KG1 (cell line): ENCODE data around the gene RCVRN.

Experiments
- DNase-seq: peaks from one replicate; lab custom pipeline; 2025; lab: John Stamatoyannopoulos, UW

RCVRN gene

DNA sequence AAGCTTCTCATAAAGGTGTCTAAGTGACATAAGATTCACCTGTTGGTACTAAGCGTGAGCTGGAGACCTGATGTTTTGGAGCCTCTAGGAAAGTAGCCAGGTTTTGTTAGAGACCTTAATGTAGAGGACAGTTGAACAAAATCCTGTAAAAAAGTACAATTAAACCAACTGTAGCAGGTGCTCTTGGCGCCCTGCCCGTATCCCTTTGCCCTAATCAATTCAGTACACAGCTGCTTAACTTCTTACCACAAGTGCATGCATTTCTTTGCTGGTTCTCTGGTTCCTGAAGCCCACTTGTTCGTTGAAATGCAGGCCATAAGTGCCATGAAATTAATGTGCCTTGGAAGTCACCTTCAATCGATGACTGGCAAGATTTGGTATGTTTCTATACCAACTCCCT is 54.9 kb downstream of the RCVRN start:
- no peak for DNase-seq
